GM23248 (cell line): ENCODE measurements around the gene RSAD1. TPM values are rescaled to one million over a fixed set of nuclear protein-coding genes. Genes with fewer than 3 reads are reported as not detected.

ENCODE experiments used
- DNase-seq: peaks from one replicate; pipeline ENCODE4 v3.0.0-alpha.2; 2015
- H2AFZ ChIP-seq: fragments of 200-600 bp; sonication (generic); 2 replicates; pipeline ENCODE4 v1.6.1; 2016; ENCODE audit warnings: antibody characterized with exemption
- H3F3A ChIP-seq: fragments of 200-600 bp; sonication (generic); 2 replicates; pipeline ENCODE4 v1.6.1; 2016; ENCODE audit warnings: mild to moderate bottlenecking, antibody characterized with exemption, mixed run types; ENCODE audit not compliant: insufficient read depth
- H3K27ac ChIP-seq: fragments of 200-600 bp; sonication (generic); 2 replicates; pipeline ENCODE4 v1.5.1; 2016; ENCODE audit warnings: mild to moderate bottlenecking
- H3K27me3 ChIP-seq: fragments of 200-600 bp; sonication (generic); replicated peaks from 2 replicates; pipeline ENCODE4 v1.6.1; 2016; ENCODE audit warnings: mild to moderate bottlenecking; ENCODE audit not compliant: insufficient read depth
- H3K36me3 ChIP-seq: fragments of 200-600 bp; sonication (generic); 2 replicates; pipeline ENCODE4 v1.6.1; 2016; ENCODE audit warnings: low read depth, mild to moderate bottlenecking
- H3K4me1 ChIP-seq: fragments of 200-600 bp; sonication (generic); 2 replicates; pipeline ENCODE4 v1.6.1; 2016; ENCODE audit warnings: mild to moderate bottlenecking; ENCODE audit not compliant: insufficient read depth
- H3K4me2 ChIP-seq: fragments of 200-600 bp; sonication (generic); one replicate; pipeline ENCODE4 v1.6.1; 2016; ENCODE audit warnings: mild to moderate bottlenecking; ENCODE audit not compliant: unreplicated experiment
- H3K4me3 ChIP-seq: fragments of 200-600 bp; sonication (generic); 2 replicates; pipeline ENCODE4 v1.5.1; 2016; ENCODE audit warnings: mild to moderate bottlenecking
- H3K79me2 ChIP-seq: fragments of 200-600 bp; sonication (generic); 2 replicates; pipeline ENCODE4 v1.6.1; 2016; ENCODE audit warnings: mild to moderate bottlenecking; ENCODE audit not compliant: insufficient read depth
- H3K9ac ChIP-seq: fragments of 200-600 bp; sonication (generic); 2 replicates; pipeline ENCODE4 v1.6.1; 2016; ENCODE audit warnings: mild to moderate bottlenecking
- H3K9me2 ChIP-seq: fragments of 200-600 bp; sonication (generic); 2 replicates; pipeline ENCODE4 v1.6.1; 2016; ENCODE audit warnings: mixed run types, mild to moderate bottlenecking, moderate library complexity; ENCODE audit not compliant: insufficient read depth
- H3K9me3 ChIP-seq: fragments of 200-600 bp; sonication (generic); one replicate; pipeline ENCODE4 v1.6.1; 2017; ENCODE audit warnings: low read depth
- H4K20me1 ChIP-seq: fragments of 200-600 bp; sonication (generic); 2 replicates; pipeline ENCODE4 v1.6.0; 2016; ENCODE audit not compliant: insufficient read depth
- EZH2 ChIP-seq: fragments of 200-600 bp; sonication (generic); IDR thresholded peaks from 2 replicates; pipeline ENCODE4 v1.6.1; 2018; ENCODE audit warnings: antibody characterized with exemption, mild to moderate bottlenecking; ENCODE audit not compliant: insufficient read depth, poor library complexity, severe bottlenecking
- EZH2phosphoT487 ChIP-seq: fragments of 200-600 bp; sonication (generic); IDR thresholded peaks from 2 replicates; pipeline ENCODE4 v1.6.1; 2018; ENCODE audit warnings: antibody characterized with exemption, moderate library complexity, mild to moderate bottlenecking, low read depth; ENCODE audit not compliant: insufficient read depth
- WGBS, 2 experiments: methylation state at CpG; one replicate each; pipeline ENCODE4 v1.1.6; 2015 to 2017; ENCODE audit warnings: low lambda C conversion rate in 2 of 2, low coverage in 1 of 2; ENCODE audit errors: missing lambda C conversion rate in 2 of 2; 5-methylcytosine and 5-hydroxymethylcytosine counted together
- in situ Hi-C: fragments of 300-500 bp; cut with MboI; formaldehyde crosslinking; loops from 2 replicates; pipeline ENCODE4 v1.15.0; 2020
- polyA plus RNA-seq: library from polyadenylated mRNA; unstranded; fragments of >200 nt; fragmentation: Nextera tagmentation; extraction: Ambion mirVana; gene quantifications from 2 replicates; pipeline ENCODE4 v1.2.1, GENCODE V29; 2016
- total RNA-seq: library from RNA; depleted of rRNA; stranded (reverse); fragments of >200 nt; shearing (Covaris generic); gene quantifications from 2 replicates; pipeline ENCODE4 v1.2.3, GENCODE V29; 2014

The RSAD1 gene
- total and polyA plus RNA-seq, 2 experiments from 2014 or later: 19.8 to 22.4 TPM

GRCh38 chr17:50457621-50458020 is 21.0 kb upstream of the RSAD1 start:
- Histone ChIP-seq H3K79me2 (no peaks in the 10 kb centered on the region), H3K27me3 (no peaks in the 10 kb centered on the region), H2AFZ (no peak overlapping the region), H3K4me2 (no peak overlapping the region), H3K9me3 (no peaks in the 10 kb centered on the region), H3K4me1 (no peaks in the 10 kb centered on the region), H3F3A (no peaks in the 10 kb centered on the region), H3K9ac (no peak overlapping the region), H3K9me2 (no peaks in the 10 kb centered on the region), H3K27ac (no peak overlapping the region), H3K36me3 (no peaks in the 10 kb centered on the region), H3K4me3 (no peak overlapping the region), H4K20me1 (no peaks in the 10 kb centered on the region)
- 97 to 99% methylated on average over 4 of the region's 4 CpGs for WGBS, 2 experiments
- in situ Hi-C loops: no loop called here
- no peak for TF ChIP-seq EZH2phosphoT487
- TF ChIP-seq EZH2: no peak
- no peak for DNase-seq

GRCh38 chr17:50458270-50458669 is 20.4 kb upstream of the RSAD1 start:
- Histone ChIP-seq H3K27ac (no peak overlapping the region), H3K36me3 (no peaks in the 10 kb centered on the region), H3K4me3 (no peak overlapping the region), H3K9me2 (no peaks in the 10 kb centered on the region), H3K79me2 (no peaks in the 10 kb centered on the region), H3K4me2 (no peak overlapping the region), H4K20me1 (no peaks in the 10 kb centered on the region), H3F3A (no peaks in the 10 kb centered on the region), H3K27me3 (no peaks in the 10 kb centered on the region), H3K9me3 (no peaks in the 10 kb centered on the region), H2AFZ (no peak overlapping the region), H3K4me1 (no peaks in the 10 kb centered on the region), H3K9ac (no peak overlapping the region)
- WGBS, 2 experiments: 77 to 86% methylated on average over 3 of the region's 3 CpGs
- in situ Hi-C loops: no loop called here
- DNase-seq: no peak
- TF ChIP-seq EZH2phosphoT487 (no peak), EZH2 (no peak)

GRCh38 chr17:50458701-50459676 is 19.7 kb upstream of the RSAD1 start:
- Histone ChIP-seq H3K27me3 (no peaks in the 10 kb centered on the region), H3K4me1 (no peaks in the 10 kb centered on the region), H4K20me1 (no peaks in the 10 kb centered on the region), H3K9me3 (no peaks in the 10 kb centered on the region), H3F3A (no peaks in the 10 kb centered on the region), H3K4me3 (no peak overlapping the region), H3K79me2 (no peaks in the 10 kb centered on the region), H2AFZ (no peak overlapping the region), H3K4me2 (no peak overlapping the region), H3K27ac (no peak overlapping the region), H3K9ac (no peak overlapping the region), H3K9me2 (no peaks in the 10 kb centered on the region), H3K36me3 (no peaks in the 10 kb centered on the region)
- in situ Hi-C loops: no loop called here
- TF ChIP-seq EZH2phosphoT487: no peak
- TF ChIP-seq EZH2: no peak
- DNase-seq: peak; percentile 39
- WGBS, 2 experiments: 81% methylated on average over 16 of the region's 16 CpGs

- Histone ChIP-seq H4K20me1 (no peaks in the 10 kb centered on the region), H3K9ac (no peak overlapping the region), H3K27ac (no peak overlapping the region), H3K9me2 (no peaks in the 10 kb centered on the region), H3K9me3 (no peaks in the 10 kb centered on the region), H3K79me2 (no peaks in the 10 kb centered on the region), H3K36me3 (no peaks in the 10 kb centered on the region), H2AFZ (no peak overlapping the region), H3K4me1 (no peaks in the 10 kb centered on the region), H3F3A (no peaks in the 10 kb centered on the region), H3K27me3 (no peaks in the 10 kb centered on the region), H3K4me2 (no peak overlapping the region), H3K4me3 (no peak overlapping the region)
- 89 to 96% methylated on average over 4 of the region's 4 CpGs for WGBS, 2 experiments
- in situ Hi-C loops: no loop called here
- peak; percentile 15 for DNase-seq
- TF ChIP-seq EZH2phosphoT487: no peak
Measured at GRCh38 chr17:50459756-50460155, 18.9 kb upstream of the RSAD1 start.
